Astrocyte of the cerebellum (primary cell): ENCODE results near the gene MAP9.
"Not testable (repeated sequence)": the region's sequence is repeated elsewhere in the genome, so short reads cannot be mapped to it uniquely, and the experiment has no call there.

Experiments used
- DNase-seq: peaks from one replicate; pipeline ENCODE4 v3.0.0-alpha.2; 2011; ENCODE audit warnings: low read depth
- H3K4me3 ChIP-seq: 2 replicates; pipeline ENCODE4 v1.5.1; 2011; ENCODE audit warnings: mild to moderate bottlenecking, low read depth, low read length, moderate library complexity
- in situ Hi-C: cut with HindIII; loops from 2 replicates; pipeline ENCODE4 v1.10.0; 2017; ENCODE audit warnings: low sequenced_read_pairs
- TF ChIP-seq, protein P1 (sequence below): IDR thresholded peaks from 2 replicates; pipeline ENCODE4 v1.5.1; 2012; ENCODE audit warnings: low read length, low read depth, moderate library complexity, mild to moderate bottlenecking; ENCODE audit errors: missing control alignments

MAP9 gene

DNA sequence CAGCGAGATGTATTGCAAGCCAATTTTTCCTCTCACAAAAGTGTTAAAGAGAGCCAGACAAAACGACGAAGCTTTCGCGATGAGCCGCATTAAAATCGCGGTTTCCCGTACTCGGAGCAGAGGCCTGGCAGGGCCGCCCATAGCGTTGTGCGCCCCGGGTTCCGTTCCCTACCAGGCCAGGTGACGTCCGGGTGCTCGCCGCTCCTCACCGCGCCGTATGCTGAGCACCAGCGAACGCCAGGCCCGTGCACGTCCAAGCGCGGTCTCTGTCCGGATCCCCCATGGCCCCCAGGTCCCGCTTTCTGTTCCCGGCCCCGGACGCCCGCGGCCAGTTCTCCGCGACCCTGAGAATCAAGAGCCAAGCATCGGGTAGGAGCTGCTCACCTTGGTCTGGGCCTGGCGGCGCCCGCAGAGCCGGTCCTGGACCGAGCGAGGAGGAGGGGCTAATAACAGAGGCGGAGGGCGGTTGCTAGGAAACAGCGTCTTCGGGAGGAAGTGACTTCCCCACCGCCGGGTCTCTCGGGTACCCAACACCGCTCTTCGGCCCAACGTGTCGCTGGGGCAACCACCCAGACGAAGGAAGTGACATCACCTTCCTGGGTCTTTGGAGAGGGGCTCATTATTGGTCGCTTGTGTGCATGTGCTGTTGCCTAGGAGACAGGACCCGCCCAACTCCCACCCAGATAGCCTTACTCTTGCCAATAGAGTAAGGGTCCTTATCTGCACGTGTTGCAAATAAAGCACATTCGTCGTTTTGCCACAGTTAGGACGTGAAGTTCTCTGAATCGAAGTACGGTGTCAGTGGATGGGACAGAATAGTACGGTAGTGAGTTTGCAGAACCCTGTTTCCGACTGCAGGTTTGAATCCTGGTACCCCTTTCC, at the start of gene MAP9:
TSS of gene MAP9 (minus strand) at position 579 of the 882 bp plus-strand sequence. CDS start 1,115 bp downstream, outside the sequence.
- in situ Hi-C loops, result no loop called here
- H3K4me3 ChIP-seq, result peak within 1 kb of the TSS; percentile 74
- TF ChIP-seq, protein P1, sequence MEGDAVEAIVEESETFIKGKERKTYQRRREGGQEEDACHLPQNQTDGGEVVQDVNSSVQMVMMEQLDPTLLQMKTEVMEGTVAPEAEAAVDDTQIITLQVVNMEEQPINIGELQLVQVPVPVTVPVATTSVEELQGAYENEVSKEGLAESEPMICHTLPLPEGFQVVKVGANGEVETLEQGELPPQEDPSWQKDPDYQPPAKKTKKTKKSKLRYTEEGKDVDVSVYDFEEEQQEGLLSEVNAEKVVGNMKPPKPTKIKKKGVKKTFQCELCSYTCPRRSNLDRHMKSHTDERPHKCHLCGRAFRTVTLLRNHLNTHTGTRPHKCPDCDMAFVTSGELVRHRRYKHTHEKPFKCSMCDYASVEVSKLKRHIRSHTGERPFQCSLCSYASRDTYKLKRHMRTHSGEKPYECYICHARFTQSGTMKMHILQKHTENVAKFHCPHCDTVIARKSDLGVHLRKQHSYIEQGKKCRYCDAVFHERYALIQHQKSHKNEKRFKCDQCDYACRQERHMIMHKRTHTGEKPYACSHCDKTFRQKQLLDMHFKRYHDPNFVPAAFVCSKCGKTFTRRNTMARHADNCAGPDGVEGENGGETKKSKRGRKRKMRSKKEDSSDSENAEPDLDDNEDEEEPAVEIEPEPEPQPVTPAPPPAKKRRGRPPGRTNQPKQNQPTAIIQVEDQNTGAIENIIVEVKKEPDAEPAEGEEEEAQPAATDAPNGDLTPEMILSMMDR, result no peak
- peak; percentile 87 for DNase-seq

DNA sequence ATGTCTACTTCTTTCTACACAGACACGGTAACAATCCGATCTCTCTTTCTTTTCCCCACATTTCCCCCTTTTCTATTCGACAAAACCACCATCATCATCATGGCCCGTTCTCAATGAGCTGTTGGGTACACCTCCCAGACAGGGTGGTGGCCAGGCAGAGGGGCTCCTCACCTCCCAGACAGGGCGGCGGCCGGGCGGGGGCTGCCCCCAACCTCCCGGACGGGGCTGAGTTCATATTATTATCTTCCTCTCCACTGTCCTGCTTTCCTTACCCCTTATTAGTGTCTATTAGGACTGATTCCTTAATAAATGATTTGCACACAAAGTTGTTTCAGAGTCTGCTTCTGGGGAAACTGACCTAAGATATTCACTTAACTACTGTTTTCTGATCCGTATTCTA, 48.0 kb upstream of the MAP9 start:
- in situ Hi-C loops, DNase-seq, H3K4me3 ChIP-seq: not testable (repeated sequence)

DNA sequence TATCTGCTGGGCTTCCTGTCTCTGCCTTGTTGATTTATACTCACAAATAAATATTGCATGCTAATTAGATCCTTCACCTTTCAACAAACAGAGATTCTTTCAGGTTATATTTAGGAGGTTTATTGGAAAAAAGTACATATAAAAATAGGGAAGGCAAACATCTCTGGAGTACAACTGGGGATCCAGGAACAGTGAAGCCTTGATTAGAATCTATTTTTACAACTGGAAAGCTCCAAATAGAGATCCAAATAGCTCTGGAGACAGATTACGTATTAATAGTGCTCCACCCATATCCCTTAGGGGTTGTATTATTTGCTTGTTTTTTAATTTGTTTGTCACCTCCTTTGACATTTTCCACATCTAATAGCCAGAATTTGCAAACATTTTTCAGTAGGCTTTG, 46.9 kb upstream of the MAP9 start:
- TF ChIP-seq, protein P1, result no peak
- no peak overlapping the region for H3K4me3 ChIP-seq
- in situ Hi-C loops, result no loop called here
- no peak for DNase-seq

DNA sequence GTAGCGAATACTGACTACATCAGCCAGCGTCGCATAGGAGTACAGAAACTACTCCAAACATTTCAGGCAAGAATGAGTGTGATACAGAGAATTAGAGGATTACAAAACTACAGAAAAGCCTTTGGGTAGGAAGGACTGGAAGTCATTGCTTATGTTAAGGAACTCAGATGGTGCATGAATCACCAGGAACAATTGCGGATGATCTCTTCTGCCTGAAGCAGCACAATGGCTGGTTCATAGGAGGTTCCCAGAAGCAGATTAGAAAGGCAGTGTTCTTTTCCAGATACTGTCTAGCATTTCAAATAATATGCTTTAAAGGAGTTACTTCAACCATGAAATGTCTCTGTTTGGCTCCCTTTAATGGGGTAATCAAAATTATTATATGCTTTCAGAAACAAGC, 42.5 kb upstream of the MAP9 start:
- DNase-seq, result no peak
- in situ Hi-C loops, result no loop called here
- H3K4me3 ChIP-seq, result no peak overlapping the region
- TF ChIP-seq, protein P1, result no peak

DNA sequence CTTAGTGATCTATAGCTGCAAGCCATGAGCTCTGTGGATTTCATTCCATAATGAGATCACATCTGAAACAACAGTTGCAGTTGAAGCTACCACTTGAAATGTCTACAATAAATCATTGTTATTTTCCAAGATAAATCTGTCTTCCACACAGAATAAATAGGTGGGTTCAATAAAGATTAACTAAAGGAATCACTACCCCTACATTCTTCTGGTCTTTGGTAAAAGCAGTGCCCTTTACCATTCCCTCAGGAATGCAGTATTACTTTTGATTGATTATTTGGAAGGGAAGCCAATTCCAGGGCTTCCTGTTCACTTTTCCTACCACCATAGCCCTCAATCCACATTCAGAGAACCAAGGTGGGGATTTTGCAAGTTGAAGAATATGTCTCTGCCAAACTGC, 38.9 kb upstream of the MAP9 start:
- DNase-seq, result no peak
- TF ChIP-seq, protein P1, result no peak
- in situ Hi-C loops, result no loop called here

DNA sequence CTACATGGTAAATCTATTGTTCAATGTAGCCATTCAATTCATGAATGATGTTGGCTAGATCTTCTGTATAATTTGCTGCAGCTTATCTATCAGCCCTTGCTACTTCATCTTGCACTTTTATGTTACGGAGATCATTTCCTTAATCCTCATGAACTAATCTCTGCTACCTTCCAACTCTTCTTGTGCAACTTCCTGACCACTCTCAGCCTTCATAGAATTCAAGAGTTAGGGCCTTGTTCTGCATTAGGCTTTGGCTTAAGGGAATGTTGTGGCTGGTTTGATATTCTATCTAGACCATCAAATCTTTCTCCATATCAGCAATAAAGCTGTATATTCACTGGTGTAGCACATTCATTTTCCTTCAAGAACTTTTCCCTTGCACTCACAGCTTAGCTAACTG, 36.7 kb upstream of the MAP9 start:
- TF ChIP-seq, protein P1, result no peak
- no peak for DNase-seq
- H3K4me3 ChIP-seq, result no peak overlapping the region
- in situ Hi-C loops, result no loop called here

More for the DNA sequence above, 38.9 kb upstream of the MAP9 start:
- no peak overlapping the region for H3K4me3 ChIP-seq

DNA sequence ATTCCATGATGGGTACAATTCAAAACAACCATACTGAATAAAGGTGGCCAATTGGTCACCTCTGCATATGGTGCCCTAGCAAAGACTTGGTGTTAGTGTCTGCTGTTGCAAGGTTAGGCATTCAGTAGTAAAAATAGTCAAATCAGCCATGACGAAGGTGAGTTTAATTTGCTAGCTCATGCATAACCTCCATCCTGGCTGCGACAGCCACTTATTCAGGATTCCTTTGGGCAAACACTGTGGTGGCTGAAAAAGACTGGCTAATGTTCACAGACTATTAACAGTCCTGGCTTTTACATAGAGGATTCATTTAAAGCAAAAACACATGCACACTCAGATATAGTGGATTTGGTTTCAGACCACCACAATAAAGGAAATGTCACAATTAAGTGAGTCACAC, 34.8 kb upstream of the MAP9 start:
- in situ Hi-C loops, result no loop called here
- DNase-seq, result no peak
- TF ChIP-seq, protein P1, result no peak
- H3K4me3 ChIP-seq, result no peak overlapping the region
